ENCODE data around the gene GIMAP5.

GIMAP5 gene

GRCh38 chr7:150787321-150788281 is 50.4 kb downstream of the GIMAP5 start:
- H3K4me2 ChIP-seq (ENCODE audit: low read length): peak overlapping the region; percentile 2; the same call in 1 of the 2 replicates
- no peaks in the 10 kb centered on the region for H3K79me2 ChIP-seq (ENCODE audit: control insufficient read depth, low read length)
- H3K9me2 ChIP-seq (replicated peaks; ENCODE audit: control insufficient read depth, low read length): no peaks in the 10 kb centered on the region
- H3K27me3 ChIP-seq (ENCODE audit: control insufficient read depth, low read length): peaks cover 16% of the 10 kb centered on the region
- no peaks in the 10 kb centered on the region for H4K20me1 ChIP-seq (ENCODE audit: control insufficient read depth, insufficient read depth, low read depth, low read length)
- H3K36me3 ChIP-seq (ENCODE audit: control insufficient read depth, low read length): no peaks in the 10 kb centered on the region
- no peaks in the 10 kb centered on the region for H3K9me3 ChIP-seq (ENCODE audit: control insufficient read depth, insufficient read depth, low read length)
- H3K4me1 ChIP-seq (ENCODE audit: control insufficient read depth, low read length): peaks cover 8% of the 10 kb centered on the region
- no peak overlapping the region for H3K4me3 ChIP-seq (ENCODE audit: low read length)
- no peak for TF ChIP-seq CTCF (IDR thresholded peaks at IDR 0.05; ENCODE audit: low read depth, low read length, poor library complexity, severe bottlenecking)
- no peak for TF ChIP-seq EZH2phosphoT487 (IDR thresholded peaks at IDR 0.05; ENCODE audit: borderline replicate concordance, low read length)
- H3F3A ChIP-seq (ENCODE audit: control insufficient read depth, insufficient read depth): no peaks in the 10 kb centered on the region
- H3K27ac ChIP-seq (ENCODE audit: low read depth, low read length): no peak overlapping the region

- Histone ChIP-seq H3K4me1 (ENCODE audit: control insufficient read depth, low read length) (peaks cover 8% of the 10 kb centered on the region), H4K20me1 (ENCODE audit: control insufficient read depth, insufficient read depth, low read depth, low read length) (no peaks in the 10 kb centered on the region)
These were observed 51.5 kb downstream of the GIMAP5 start for GRCh38 chr7:150788474-150789269.

GRCh38 chr7:150790416-150791075 is 53.3 kb downstream of the GIMAP5 start:
- H3K4me2 ChIP-seq (ENCODE audit: low read length): no peak overlapping the region
- peaks cover 20% of the 10 kb centered on the region for H3K27me3 ChIP-seq (ENCODE audit: control insufficient read depth, low read length)
- H3K4me1 ChIP-seq (ENCODE audit: control insufficient read depth, low read length): peaks cover 8% of the 10 kb centered on the region
- no peak for TF ChIP-seq CTCF (IDR thresholded peaks at IDR 0.05; ENCODE audit: low read depth, low read length, poor library complexity, severe bottlenecking)
- TF ChIP-seq EZH2phosphoT487 (IDR thresholded peaks at IDR 0.05; ENCODE audit: borderline replicate concordance, low read length): no peak
- H4K20me1 ChIP-seq (ENCODE audit: control insufficient read depth, insufficient read depth, low read depth, low read length): no peaks in the 10 kb centered on the region
- no peak overlapping the region for H3K4me3 ChIP-seq (ENCODE audit: low read length)
- no peaks in the 10 kb centered on the region for H3K36me3 ChIP-seq (ENCODE audit: control insufficient read depth, low read length)
- no peaks in the 10 kb centered on the region for H3K9me2 ChIP-seq (replicated peaks; ENCODE audit: control insufficient read depth, low read length)
- no peak overlapping the region for H3K27ac ChIP-seq (ENCODE audit: low read depth, low read length)
- no peaks in the 10 kb centered on the region for H3F3A ChIP-seq (ENCODE audit: control insufficient read depth, insufficient read depth)
- H3K79me2 ChIP-seq (ENCODE audit: control insufficient read depth, low read length): no peaks in the 10 kb centered on the region
- H3K9me3 ChIP-seq (ENCODE audit: control insufficient read depth, insufficient read depth, low read length): no peaks in the 10 kb centered on the region

More at GRCh38 chr7:150788474-150789269, 51.5 kb downstream of the GIMAP5 start:
- Histone ChIP-seq H3K27ac (ENCODE audit: low read depth, low read length) (no peak overlapping the region), H3K4me2 (ENCODE audit: low read length) (no peak overlapping the region), H3F3A (ENCODE audit: control insufficient read depth, insufficient read depth) (no peaks in the 10 kb centered on the region), H3K4me3 (ENCODE audit: low read length) (no peak overlapping the region), H3K9me2 (replicated peaks; ENCODE audit: control insufficient read depth, low read length) (no peaks in the 10 kb centered on the region), H3K79me2 (ENCODE audit: control insufficient read depth, low read length) (no peaks in the 10 kb centered on the region), H3K27me3 (ENCODE audit: control insufficient read depth, low read length) (peaks cover 24% of the 10 kb centered on the region), H3K36me3 (ENCODE audit: control insufficient read depth, low read length) (no peaks in the 10 kb centered on the region), H3K9me3 (ENCODE audit: control insufficient read depth, insufficient read depth, low read length) (no peaks in the 10 kb centered on the region)
- TF ChIP-seq CTCF (IDR thresholded peaks at IDR 0.05; ENCODE audit: low read depth, low read length, poor library complexity, severe bottlenecking) (no peak), EZH2phosphoT487 (IDR thresholded peaks at IDR 0.05; ENCODE audit: borderline replicate concordance, low read length) (no peak)
